SK-N-SH treated with all-trans-retinoic acid at 6 μM for 48 hours (cell line): ENCODE data around the gene LYRM4.
A peak's percentile ranks its signal among the peaks of the same experiment; 100 is the strongest.

Experiments used
- ATAC-seq: fragments of 200-7000 bp; cut with Tn5 transposase; 3 replicates; pipeline ENCODE4 v1.9.1; 2020; ENCODE audit warnings: mild to moderate bottlenecking, moderate library complexity
- ARNTL ChIP-seq: fragments of 450-650 bp; formaldehyde crosslinking; IDR thresholded peaks from 2 replicates; pipeline ENCODE4 v1.5.0; 2020; ENCODE audit warnings: low read depth, mild to moderate bottlenecking, moderate library complexity, borderline replicate concordance
- BACH2 ChIP-seq: fragments of 250-450 bp; sonication (Bioruptor Pico); IDR thresholded peaks from 2 replicates; pipeline ENCODE4 v1.9.0; 2021; ENCODE audit warnings: mild to moderate bottlenecking, borderline replicate concordance
- CSDC2 ChIP-seq: fragments of 250-450 bp; sonication (Bioruptor Pico); IDR thresholded peaks from 2 replicates; pipeline ENCODE4 v1.5.0; 2020; ENCODE audit warnings: mild to moderate bottlenecking, moderate library complexity
- GLIS3 ChIP-seq: fragments of 250-450 bp; sonication (Bioruptor Pico); IDR thresholded peaks from 2 replicates; pipeline ENCODE4 v1.5.0; 2020; ENCODE audit warnings: mild to moderate bottlenecking, moderate library complexity
- OSR1 ChIP-seq: fragments of 250-450 bp; sonication (Bioruptor Pico); IDR thresholded peaks from 2 replicates; pipeline ENCODE4 v1.8.0; 2022; ENCODE audit warnings: moderate library complexity, mild to moderate bottlenecking, inconsistent platforms
- PPARA ChIP-seq: fragments of 250-450 bp; sonication (Bioruptor Pico); IDR thresholded peaks from 2 replicates; pipeline ENCODE4 v1.5.0; 2020; ENCODE audit warnings: mild to moderate bottlenecking, borderline replicate concordance
- RARB ChIP-seq: fragments of 250-450 bp; sonication (Bioruptor Pico); IDR thresholded peaks from 2 replicates; pipeline ENCODE4 v1.8.0; 2021; ENCODE audit warnings: mild to moderate bottlenecking, moderate library complexity
- SNAI2 ChIP-seq: fragments of 250-450 bp; sonication (Bioruptor Pico); IDR thresholded peaks from 2 replicates; pipeline ENCODE4 v1.5.0; 2020; ENCODE audit warnings: mild to moderate bottlenecking, moderate library complexity
- TCF4 ChIP-seq: fragments of 250-450 bp; sonication (Bioruptor Pico); IDR thresholded peaks from 2 replicates; pipeline ENCODE4 v1.8.0; 2021; ENCODE audit warnings: mild to moderate bottlenecking, moderate library complexity, borderline replicate concordance
- TOX ChIP-seq: fragments of 250-450 bp; sonication (Bioruptor Pico); IDR thresholded peaks from 2 replicates; pipeline ENCODE4 v1.8.0; 2021; ENCODE audit warnings: mild to moderate bottlenecking, moderate library complexity, borderline replicate concordance
- ZC3H10 ChIP-seq: fragments of 250-450 bp; sonication (Bioruptor Pico); IDR thresholded peaks from 2 replicates; pipeline ENCODE4 v1.5.1; 2021; ENCODE audit warnings: mild to moderate bottlenecking, moderate library complexity
- ZFP3 ChIP-seq: fragments of 250-450 bp; sonication (Bioruptor Pico); IDR thresholded peaks from 2 replicates; pipeline ENCODE4 v1.5.0; 2020; ENCODE audit warnings: mild to moderate bottlenecking, moderate library complexity
- ZFP30 ChIP-seq: fragments of 450-650 bp; formaldehyde crosslinking; IDR thresholded peaks from 2 replicates; pipeline ENCODE4 v1.5.0; 2022; ENCODE audit warnings: mild to moderate bottlenecking, moderate library complexity
- ZNF565 ChIP-seq: fragments of 450-650 bp; formaldehyde crosslinking; conservative IDR thresholded peaks from 2 replicates; pipeline ENCODE4 v1.5.0; 2020; ENCODE audit warnings: low read depth, mild to moderate bottlenecking, moderate library complexity
- ZNF70 ChIP-seq: fragments of 450-650 bp; formaldehyde crosslinking; IDR thresholded peaks from 2 replicates; pipeline ENCODE4 v1.5.0; 2020; ENCODE audit warnings: mild to moderate bottlenecking, moderate library complexity
- ZNF8 ChIP-seq: fragments of 450-650 bp; formaldehyde crosslinking; IDR thresholded peaks from 2 replicates; pipeline ENCODE4 v1.5.0; 2020; ENCODE audit warnings: mild to moderate bottlenecking, moderate library complexity
- TF ChIP-seq, protein P1 (sequence below): fragments of 250-450 bp; sonication (Bioruptor Pico); IDR thresholded peaks from 2 replicates; pipeline ENCODE4 v1.5.1; 2021; ENCODE audit warnings: mild to moderate bottlenecking, moderate library complexity
- TF ChIP-seq, protein P2 (sequence below): fragments of 250-450 bp; sonication (Bioruptor Pico); IDR thresholded peaks from 2 replicates; pipeline ENCODE4 v1.8.0; 2020; ENCODE audit warnings: mild to moderate bottlenecking, moderate library complexity, borderline replicate concordance
- TF ChIP-seq, protein P3 (sequence below): fragments of 250-450 bp; sonication (Bioruptor Pico); IDR thresholded peaks from 2 replicates; pipeline ENCODE4 v1.8.0; 2021; ENCODE audit warnings: low read depth, mild to moderate bottlenecking, moderate library complexity, borderline replicate concordance
- TF ChIP-seq, protein P4 (sequence below): fragments of 250-450 bp; sonication (Bioruptor Pico); IDR thresholded peaks from 2 replicates; pipeline ENCODE4 v1.5.0; 2020; ENCODE audit warnings: mild to moderate bottlenecking, moderate library complexity
- TF ChIP-seq, protein P5 (sequence below): fragments of 250-450 bp; sonication (Bioruptor Pico); IDR thresholded peaks from 2 replicates; pipeline ENCODE4 v1.5.1; 2020; ENCODE audit warnings: low read depth, mild to moderate bottlenecking, moderate library complexity

The LYRM4 gene

DNA sequence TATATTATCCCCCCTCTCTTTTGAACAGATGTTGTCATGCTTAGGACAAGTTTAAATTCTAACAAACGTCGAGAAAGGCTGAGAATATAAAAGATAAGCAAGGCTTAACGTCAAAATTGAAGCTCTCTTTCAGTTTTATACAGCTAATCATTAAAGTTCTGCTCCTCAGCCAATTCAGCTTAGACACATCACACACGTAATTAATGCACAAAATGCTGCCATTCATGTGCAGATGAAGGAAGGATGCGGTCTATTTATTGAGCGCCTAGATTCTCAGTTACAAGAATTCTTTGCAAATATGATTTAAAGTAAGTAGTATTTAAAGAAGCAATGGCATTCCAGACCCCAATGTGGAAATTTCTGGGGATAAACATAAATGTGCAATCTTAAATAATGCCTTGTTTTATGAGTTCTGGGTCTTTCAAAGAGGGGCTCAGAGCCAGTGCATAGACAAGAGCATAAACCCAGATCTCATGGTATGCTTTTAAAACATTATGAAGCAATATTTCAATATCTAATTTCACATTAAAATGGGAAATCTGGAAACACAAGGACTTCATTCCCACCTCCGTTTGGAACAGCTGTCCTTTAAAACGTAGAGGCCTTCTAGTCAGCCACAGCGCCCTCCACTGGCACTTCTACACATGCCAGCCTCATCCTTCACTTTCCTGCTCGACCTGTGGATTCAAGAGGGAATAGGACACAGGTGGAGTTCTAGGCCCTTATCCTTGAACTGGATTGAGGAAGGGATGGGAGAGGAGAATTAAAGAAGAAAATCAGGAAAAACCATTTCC lies 85.8 kb downstream of the LYRM4 start:
- 0 out of 3 replicates have a peak, but pooled peaks have one; percentile 33 for ATAC-seq
- TF ChIP-seq, protein P1, sequence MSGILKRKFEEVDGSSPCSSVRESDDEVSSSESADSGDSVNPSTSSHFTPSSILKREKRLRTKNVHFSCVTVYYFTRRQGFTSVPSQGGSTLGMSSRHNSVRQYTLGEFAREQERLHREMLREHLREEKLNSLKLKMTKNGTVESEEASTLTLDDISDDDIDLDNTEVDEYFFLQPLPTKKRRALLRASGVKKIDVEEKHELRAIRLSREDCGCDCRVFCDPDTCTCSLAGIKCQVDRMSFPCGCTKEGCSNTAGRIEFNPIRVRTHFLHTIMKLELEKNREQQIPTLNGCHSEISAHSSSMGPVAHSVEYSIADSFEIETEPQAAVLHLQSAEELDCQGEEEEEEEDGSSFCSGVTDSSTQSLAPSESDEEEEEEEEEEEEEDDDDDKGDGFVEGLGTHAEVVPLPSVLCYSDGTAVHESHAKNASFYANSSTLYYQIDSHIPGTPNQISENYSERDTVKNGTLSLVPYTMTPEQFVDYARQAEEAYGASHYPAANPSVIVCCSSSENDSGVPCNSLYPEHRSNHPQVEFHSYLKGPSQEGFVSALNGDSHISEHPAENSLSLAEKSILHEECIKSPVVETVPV (CRISPR knock-in tag): no peak
- TF ChIP-seq BACH2 (no peak), ZC3H10 (no peak), TCF4 (CRISPR knock-in tag) (no peak), TOX (no peak), ZNF70 (CRISPR knock-in tag) (no peak), ZNF8 (CRISPR knock-in tag) (no peak), PPARA (no peak), ZNF565 (CRISPR knock-in tag) (no peak), CSDC2 (CRISPR knock-in tag) (no peak), ZFP30 (CRISPR knock-in tag) (no peak), ARNTL (CRISPR knock-in tag) (no peak), RARB (CRISPR knock-in tag) (no peak), GLIS3 (CRISPR knock-in tag) (no peak)
- TF ChIP-seq, protein P2, sequence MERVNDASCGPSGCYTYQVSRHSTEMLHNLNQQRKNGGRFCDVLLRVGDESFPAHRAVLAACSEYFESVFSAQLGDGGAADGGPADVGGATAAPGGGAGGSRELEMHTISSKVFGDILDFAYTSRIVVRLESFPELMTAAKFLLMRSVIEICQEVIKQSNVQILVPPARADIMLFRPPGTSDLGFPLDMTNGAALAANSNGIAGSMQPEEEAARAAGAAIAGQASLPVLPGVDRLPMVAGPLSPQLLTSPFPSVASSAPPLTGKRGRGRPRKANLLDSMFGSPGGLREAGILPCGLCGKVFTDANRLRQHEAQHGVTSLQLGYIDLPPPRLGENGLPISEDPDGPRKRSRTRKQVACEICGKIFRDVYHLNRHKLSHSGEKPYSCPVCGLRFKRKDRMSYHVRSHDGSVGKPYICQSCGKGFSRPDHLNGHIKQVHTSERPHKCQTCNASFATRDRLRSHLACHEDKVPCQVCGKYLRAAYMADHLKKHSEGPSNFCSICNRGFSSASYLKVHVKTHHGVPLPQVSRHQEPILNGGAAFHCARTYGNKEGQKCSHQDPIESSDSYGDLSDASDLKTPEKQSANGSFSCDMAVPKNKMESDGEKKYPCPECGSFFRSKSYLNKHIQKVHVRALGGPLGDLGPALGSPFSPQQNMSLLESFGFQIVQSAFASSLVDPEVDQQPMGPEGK (CRISPR knock-in tag): no peak
- TF ChIP-seq, protein P3, sequence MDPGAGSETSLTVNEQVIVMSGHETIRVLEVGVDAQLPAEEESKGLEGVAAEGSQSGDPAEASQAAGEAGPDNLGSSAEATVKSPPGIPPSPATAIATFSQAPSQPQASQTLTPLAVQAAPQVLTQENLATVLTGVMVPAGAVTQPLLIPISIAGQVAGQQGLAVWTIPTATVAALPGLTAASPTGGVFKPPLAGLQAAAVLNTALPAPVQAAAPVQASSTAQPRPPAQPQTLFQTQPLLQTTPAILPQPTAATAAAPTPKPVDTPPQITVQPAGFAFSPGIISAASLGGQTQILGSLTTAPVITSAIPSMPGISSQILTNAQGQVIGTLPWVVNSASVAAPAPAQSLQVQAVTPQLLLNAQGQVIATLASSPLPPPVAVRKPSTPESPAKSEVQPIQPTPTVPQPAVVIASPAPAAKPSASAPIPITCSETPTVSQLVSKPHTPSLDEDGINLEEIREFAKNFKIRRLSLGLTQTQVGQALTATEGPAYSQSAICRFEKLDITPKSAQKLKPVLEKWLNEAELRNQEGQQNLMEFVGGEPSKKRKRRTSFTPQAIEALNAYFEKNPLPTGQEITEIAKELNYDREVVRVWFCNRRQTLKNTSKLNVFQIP (CRISPR knock-in tag): no peak
- TF ChIP-seq, protein P4, sequence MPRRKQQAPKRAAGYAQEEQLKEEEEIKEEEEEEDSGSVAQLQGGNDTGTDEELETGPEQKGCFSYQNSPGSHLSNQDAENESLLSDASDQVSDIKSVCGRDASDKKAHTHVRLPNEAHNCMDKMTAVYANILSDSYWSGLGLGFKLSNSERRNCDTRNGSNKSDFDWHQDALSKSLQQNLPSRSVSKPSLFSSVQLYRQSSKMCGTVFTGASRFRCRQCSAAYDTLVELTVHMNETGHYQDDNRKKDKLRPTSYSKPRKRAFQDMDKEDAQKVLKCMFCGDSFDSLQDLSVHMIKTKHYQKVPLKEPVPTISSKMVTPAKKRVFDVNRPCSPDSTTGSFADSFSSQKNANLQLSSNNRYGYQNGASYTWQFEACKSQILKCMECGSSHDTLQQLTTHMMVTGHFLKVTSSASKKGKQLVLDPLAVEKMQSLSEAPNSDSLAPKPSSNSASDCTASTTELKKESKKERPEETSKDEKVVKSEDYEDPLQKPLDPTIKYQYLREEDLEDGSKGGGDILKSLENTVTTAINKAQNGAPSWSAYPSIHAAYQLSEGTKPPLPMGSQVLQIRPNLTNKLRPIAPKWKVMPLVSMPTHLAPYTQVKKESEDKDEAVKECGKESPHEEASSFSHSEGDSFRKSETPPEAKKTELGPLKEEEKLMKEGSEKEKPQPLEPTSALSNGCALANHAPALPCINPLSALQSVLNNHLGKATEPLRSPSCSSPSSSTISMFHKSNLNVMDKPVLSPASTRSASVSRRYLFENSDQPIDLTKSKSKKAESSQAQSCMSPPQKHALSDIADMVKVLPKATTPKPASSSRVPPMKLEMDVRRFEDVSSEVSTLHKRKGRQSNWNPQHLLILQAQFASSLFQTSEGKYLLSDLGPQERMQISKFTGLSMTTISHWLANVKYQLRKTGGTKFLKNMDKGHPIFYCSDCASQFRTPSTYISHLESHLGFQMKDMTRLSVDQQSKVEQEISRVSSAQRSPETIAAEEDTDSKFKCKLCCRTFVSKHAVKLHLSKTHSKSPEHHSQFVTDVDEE (CRISPR knock-in tag): no peak
- TF ChIP-seq, protein P5, sequence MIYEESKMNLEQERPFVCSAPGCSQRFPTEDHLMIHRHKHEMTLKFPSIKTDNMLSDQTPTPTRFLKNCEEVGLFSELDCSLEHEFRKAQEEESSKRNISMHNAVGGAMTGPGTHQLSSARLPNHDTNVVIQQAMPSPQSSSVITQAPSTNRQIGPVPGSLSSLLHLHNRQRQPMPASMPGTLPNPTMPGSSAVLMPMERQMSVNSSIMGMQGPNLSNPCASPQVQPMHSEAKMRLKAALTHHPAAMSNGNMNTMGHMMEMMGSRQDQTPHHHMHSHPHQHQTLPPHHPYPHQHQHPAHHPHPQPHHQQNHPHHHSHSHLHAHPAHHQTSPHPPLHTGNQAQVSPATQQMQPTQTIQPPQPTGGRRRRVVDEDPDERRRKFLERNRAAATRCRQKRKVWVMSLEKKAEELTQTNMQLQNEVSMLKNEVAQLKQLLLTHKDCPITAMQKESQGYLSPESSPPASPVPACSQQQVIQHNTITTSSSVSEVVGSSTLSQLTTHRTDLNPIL (CRISPR knock-in tag): no peak

DNA sequence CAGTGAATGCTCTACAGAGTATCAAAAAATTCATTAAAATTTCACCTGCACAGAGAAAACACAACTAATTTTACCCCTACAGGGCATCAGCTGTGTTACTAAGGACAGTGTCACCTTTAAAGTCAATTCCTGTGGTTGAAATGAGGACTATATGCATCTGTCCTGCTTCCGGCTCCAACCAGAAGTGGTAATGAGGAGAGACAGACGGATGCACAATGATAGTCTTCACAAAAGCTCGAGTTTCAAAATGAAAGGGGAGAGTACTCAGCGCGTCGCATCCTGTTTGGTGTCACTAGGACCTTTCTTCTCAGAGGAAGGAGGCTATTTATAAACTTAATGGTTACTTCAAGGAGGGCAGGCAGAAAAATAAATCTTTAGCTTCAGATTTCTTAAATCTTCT lies 86.5 kb downstream of the LYRM4 start:
- 0 out of 3 replicates have a peak, but pooled peaks have one; percentile 30 for ATAC-seq
- TF ChIP-seq ZNF8 (CRISPR knock-in tag) (no peak), ZNF70 (CRISPR knock-in tag) (no peak), BACH2 (no peak), RARB (CRISPR knock-in tag) (no peak), OSR1 (CRISPR knock-in tag) (no peak), TOX (no peak), CSDC2 (CRISPR knock-in tag) (no peak), ZFP3 (CRISPR knock-in tag) (no peak), SNAI2 (CRISPR knock-in tag) (no peak), ZNF565 (CRISPR knock-in tag) (no peak)
- TF ChIP-seq, protein P3 (CRISPR knock-in tag): no peak
- TF ChIP-seq, protein P4 (CRISPR knock-in tag): no peak
